NCI-H82 (cell line): ENCODE data around the gene ARSG.
A peak's percentile ranks its signal among the peaks of the same experiment; 100 is the strongest.
"Not testable (repeated sequence)": the region's sequence is repeated elsewhere in the genome, so short reads cannot be mapped to it uniquely, and the experiment has no call there.

Experiments
- DNase-seq: peaks from one replicate; lab custom pipeline; 2025; lab: John Stamatoyannopoulos, UW

The ARSG gene

GRCh38 chr17:68329331-68329730, 38.0 kb downstream of the ARSG start:
- DNase-seq = no peak

GRCh38 chr17:68331932-68332331, 40.6 kb downstream of the ARSG start:
- DNase-seq = peak; percentile 32

- no peak for DNase-seq
Observed at GRCh38 chr17:68334393-68334792, 43.1 kb downstream of the ARSG start.

- DNase-seq = no peak
Observed at GRCh38 chr17:68341482-68341881, 50.2 kb downstream of the ARSG start.

DNA sequence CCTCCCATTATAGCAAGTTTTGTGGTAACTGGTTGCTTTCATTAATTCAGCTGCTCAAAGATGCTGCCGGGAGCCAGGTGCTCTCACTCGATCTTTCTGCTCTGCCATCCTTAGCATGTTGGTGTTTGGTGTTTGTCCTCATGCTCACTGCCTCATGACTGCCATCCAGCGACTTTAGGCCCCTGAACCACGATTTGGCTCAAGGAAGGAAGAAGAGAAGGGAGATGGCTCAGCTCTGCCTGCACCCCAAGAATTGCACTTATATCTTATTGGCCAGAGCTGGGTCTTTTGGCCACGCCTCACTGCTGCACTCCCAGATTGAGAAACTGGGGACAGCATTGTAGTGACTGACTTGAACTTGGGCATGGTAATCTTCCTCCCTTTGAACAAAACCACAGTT, 52.7 kb downstream of the ARSG start:
- DNase-seq = no peak

DNA sequence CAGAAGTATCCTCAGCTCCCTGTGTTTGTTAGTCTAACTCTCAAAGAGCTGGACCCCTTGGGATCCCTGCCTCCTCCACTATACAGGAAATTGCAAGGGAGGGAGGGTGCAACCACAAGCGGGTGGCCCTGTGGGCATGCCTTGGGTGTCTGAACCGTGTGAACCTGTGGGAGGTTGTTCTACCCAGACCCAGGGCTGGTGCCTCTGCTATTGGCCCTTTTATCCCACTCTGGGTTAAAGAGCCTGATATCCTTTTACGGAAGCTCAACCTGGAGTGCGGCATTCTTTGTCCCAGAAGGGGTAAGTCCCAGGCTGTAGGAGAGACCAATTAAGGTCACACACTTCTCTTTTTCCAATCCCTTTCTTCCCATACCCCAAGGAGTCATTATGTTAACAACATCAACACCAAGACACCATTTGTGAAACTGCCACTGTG, 53.4 kb downstream of the ARSG start:
- DNase-seq = no peak

DNA sequence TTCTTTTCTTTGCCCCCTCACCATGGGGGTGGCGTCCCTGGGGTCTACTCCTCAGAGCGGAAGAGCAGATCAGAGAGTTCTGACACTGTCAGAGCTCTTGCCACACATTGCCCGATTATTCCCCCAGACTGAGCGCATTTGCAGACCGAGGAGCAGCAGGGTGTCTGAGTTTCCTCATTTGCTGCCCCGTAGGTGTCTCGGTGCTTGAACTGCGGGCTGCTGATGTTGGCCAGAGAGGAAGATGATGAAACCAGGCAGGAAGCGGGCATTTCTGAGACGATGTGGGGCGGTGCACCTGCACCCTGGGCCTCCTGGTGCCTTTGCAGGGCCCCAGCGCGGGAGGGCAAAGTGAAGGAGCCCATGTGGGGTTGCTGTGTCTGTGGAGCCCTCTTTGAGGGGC, 55.2 kb downstream of the ARSG start:
- DNase-seq = no peak

- no peak for DNase-seq
Observed at GRCh38 chr17:68347380-68347779, 56.1 kb downstream of the ARSG start.

- no peak for DNase-seq
Observed at GRCh38 chr17:68349157-68349556, 57.9 kb downstream of the ARSG start.

GRCh38 chr17:68351395-68351794, 60.1 kb downstream of the ARSG start:
- no peak for DNase-seq

DNA sequence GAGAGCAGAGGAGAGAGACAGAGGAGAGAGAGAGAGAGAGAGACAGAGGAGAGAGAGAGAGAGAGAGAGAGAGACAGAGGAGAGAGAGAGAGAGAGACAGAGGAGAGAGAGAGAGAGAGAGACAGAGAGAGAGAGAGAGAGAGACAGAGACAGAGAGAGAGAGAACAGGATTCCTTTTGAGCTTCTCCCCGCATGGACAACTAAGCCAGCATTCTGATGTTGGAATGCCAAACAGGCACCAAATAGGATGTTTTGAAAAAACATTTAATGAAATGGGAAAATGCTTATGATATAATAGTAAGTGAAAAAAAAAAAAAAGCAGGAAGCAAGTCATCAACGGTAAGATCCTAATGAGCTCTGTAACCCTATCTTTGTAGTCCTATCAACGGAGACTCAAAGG, 60.7 kb downstream of the ARSG start:
- no peak for DNase-seq

- DNase-seq = not testable (repeated sequence)
Observed at GRCh38 chr17:68352671-68353070, 61.4 kb downstream of the ARSG start.

DNA sequence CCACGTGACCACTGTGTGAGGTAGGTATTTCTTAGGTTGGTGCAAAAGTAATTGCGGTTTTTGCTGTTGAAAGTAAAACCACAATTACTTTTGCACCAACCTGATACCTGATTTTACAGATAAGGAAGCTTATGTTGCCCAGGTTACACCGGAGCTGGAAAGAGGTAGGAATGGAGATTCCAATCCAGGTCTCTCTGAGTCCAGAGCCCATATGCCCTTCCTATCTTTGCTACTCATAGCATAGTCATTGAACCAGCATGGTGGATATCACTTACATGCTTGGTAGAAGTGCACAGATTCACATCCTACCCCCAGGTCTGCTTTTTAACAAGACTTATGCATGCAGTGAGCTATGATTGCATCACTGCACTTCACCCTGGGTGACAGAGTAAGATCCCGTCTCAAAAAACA, 61.8 kb downstream of the ARSG start:
- no peak for DNase-seq

DNA sequence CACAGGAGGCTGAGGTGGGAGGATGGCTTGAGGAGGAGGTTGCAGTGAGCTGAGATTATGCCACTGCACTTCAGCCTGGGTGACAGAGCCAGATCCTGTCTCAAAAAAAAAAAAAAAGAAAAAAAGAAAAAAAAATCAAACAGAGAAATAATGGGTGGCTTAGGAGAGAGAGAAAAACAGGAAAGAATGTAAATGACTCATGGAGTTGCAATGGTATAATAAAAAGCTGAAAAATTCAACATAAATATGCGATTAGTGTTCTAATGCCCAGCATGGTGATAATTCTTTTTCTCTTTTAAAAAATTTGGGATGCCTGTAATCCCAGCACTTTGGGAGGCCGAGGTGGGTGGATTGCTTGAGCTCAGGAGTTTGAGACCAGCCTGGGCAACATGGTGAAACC, 63.0 kb downstream of the ARSG start:
- DNase-seq = not testable (repeated sequence)

GRCh38 chr17:68355108-68355507, 63.8 kb downstream of the ARSG start:
- DNase-seq = not testable (repeated sequence)

GRCh38 chr17:68356520-68356919, 65.2 kb downstream of the ARSG start:
- DNase-seq = no peak

DNA sequence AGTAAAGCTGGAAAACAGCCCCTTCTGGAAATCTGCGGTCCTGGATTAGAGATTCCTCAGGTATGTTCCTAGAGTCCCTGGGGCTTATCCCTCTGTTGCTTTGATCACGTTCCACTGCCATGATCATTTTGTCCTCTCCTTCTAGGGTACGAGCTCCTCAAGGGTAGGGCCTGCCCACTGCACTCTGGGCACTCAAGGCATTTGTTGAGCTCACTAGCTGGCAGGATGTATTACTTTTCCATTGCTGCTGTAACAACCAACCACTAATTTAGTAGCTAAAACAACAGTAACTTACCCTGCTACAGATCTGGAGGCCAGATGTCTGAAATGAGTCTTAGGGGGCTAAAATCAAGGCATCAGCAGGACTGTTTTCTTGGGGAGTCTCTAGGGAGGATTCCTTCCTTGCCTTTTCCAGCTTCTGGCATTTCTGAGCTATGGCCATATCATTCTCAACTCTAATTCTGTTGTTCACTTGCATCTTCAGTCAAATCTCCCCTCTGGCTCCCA, 65.7 kb downstream of the ARSG start:
- DNase-seq = no peak

DNA sequence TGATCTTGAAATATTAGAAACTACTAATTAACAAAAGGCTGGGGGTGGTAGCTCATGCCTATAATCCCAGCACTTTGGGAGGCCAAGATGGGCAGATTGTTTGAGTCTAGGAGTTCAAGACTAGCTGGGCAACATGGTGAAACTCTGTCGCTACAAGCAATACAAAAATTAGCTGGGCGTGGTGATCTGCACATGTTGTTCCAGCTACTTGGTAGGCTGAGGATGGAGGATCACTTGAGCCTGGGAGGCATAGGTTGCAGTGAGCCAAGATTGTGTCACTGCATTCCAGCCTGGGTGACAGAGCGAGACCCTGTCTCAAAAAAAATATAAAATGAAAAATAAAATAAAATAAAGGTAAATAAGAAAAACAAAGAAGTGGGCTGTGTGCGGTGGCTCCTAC, 66.6 kb downstream of the ARSG start:
- no peak for DNase-seq

- peak; percentile 7 for DNase-seq
Observed at GRCh38 chr17:68359791-68360535, 68.7 kb downstream of the ARSG start.

DNA sequence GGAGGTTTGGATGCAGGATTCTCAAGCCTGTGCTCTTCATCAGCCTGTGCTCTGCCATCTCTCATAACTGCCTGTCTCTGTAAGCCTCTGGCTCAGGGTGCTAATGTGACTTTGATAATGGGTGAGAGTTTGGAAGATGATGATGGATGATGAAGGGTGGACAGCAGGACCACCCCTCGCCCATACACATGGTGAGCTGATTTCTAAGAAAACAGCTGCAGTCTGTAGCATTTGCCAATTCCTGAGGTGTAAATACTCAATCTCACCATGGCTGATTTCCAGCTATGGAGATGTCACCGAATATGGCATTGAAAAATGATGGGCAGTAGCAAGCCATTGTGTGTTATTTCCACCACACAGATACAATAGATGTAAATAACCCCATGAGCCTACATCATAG, 74.2 kb downstream of the ARSG start:
- DNase-seq = no peak

GRCh38 chr17:68368387-68368786, 77.1 kb downstream of the ARSG start:
- no peak for DNase-seq

- no peak for DNase-seq
Observed at GRCh38 chr17:68375566-68375965, 84.3 kb downstream of the ARSG start.

- DNase-seq = not testable (repeated sequence)
Observed at GRCh38 chr17:68376178-68376577, 84.9 kb downstream of the ARSG start.

DNA sequence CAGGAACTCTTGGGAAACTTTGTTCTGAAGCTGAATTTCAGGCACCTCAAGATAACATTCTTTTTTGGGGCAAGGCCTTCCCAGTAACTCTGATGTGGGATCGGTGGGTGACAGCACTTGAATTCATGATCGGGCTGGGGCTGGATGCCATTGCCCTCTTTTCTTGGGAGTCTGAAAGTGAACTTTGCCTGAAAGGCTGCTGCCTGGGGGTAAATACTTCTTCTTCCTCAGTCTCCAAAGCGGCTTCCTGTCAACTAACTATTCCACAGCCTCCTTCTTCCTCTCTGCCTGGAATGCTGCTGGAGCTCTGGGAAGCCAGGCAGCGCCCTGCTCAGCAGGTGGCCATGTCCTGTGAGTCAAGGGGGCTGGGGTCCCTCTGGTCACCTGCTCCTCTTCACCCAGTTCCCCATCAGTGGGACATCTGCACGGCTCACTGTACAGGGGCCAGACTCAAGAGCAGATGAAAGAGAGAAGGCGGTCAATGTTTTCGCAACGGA, 86.5 kb downstream of the ARSG start:
- DNase-seq = no peak
